NCI-H748 (cell line): ENCODE measurements around the gene AP4S1.
"Not testable (repeated sequence)": the region's sequence is repeated elsewhere in the genome, so short reads cannot be mapped to it uniquely, and the experiment has no call there.

Experiments used
- DNase-seq: peaks from one replicate; lab custom pipeline; 2025; ENCODE audit not compliant: unreplicated experiment; lab: John Stamatoyannopoulos, UW

Gene AP4S1

GRCh38 chr14:31080484-31080883, 55.0 kb downstream of the AP4S1 start:
- DNase-seq, result no peak

- no peak for DNase-seq
Measured at GRCh38 chr14:31083781-31084180, 58.3 kb downstream of the AP4S1 start.

- no peak for DNase-seq
Measured at GRCh38 chr14:31084385-31084784, 58.9 kb downstream of the AP4S1 start.

GRCh38 chr14:31085027-31085426, 59.6 kb downstream of the AP4S1 start:
- DNase-seq, result no peak

- not testable (repeated sequence) for DNase-seq
Measured at GRCh38 chr14:31086466-31086865, 61.0 kb downstream of the AP4S1 start.

GRCh38 chr14:31090883-31091764, 65.7 kb downstream of the AP4S1 start:
- DNase-seq, result peak; percentile 31

- DNase-seq, result no peak
Measured at GRCh38 chr14:31092160-31092708, 66.8 kb downstream of the AP4S1 start.

GRCh38 chr14:31093884-31094839, 68.7 kb downstream of the AP4S1 start:
- DNase-seq, result not testable (repeated sequence)

- not testable (repeated sequence) for DNase-seq
Measured at GRCh38 chr14:31095817-31096216, 70.4 kb downstream of the AP4S1 start.

- DNase-seq, result no peak
Measured at GRCh38 chr14:31096255-31096654, 70.8 kb downstream of the AP4S1 start.

GRCh38 chr14:31097081-31097480, 71.6 kb downstream of the AP4S1 start:
- DNase-seq, result no peak

- DNase-seq, result no peak
Measured at GRCh38 chr14:31106768-31107167, 81.3 kb downstream of the AP4S1 start.

- DNase-seq, result no peak
Measured at GRCh38 chr14:31109257-31109656, 83.8 kb downstream of the AP4S1 start.

GRCh38 chr14:31110872-31111271, 85.4 kb downstream of the AP4S1 start:
- no peak for DNase-seq

GRCh38 chr14:31113794-31114193, 88.3 kb downstream of the AP4S1 start:
- no peak for DNase-seq

GRCh38 chr14:31118892-31119291, 93.4 kb downstream of the AP4S1 start:
- DNase-seq, result no peak

GRCh38 chr14:31122098-31122611, 96.7 kb downstream of the AP4S1 start:
- no peak for DNase-seq

- DNase-seq, result no peak
Measured at GRCh38 chr14:31122921-31123320, 97.5 kb downstream of the AP4S1 start.

GRCh38 chr14:31124197-31124596, 98.7 kb downstream of the AP4S1 start:
- no peak for DNase-seq

GRCh38 chr14:31125231-31125630, 99.8 kb downstream of the AP4S1 start:
- no peak for DNase-seq

- DNase-seq, result no peak
Measured at GRCh38 chr14:31126680-31127079, 101.2 kb downstream of the AP4S1 start.
